Measurements from ENCODE around the gene DDX52. TPM values are rescaled to one million over a fixed set of nuclear protein-coding genes. Genes with fewer than 3 reads are reported as not detected.

Gene DDX52
- total and polyA plus RNA-seq, 9 of the 15 experiments (the other 6 are each of a cell fraction or from before 2014, with no cell fraction given) = 19.1 to 50.5 (median 34.8) TPM

DNA sequence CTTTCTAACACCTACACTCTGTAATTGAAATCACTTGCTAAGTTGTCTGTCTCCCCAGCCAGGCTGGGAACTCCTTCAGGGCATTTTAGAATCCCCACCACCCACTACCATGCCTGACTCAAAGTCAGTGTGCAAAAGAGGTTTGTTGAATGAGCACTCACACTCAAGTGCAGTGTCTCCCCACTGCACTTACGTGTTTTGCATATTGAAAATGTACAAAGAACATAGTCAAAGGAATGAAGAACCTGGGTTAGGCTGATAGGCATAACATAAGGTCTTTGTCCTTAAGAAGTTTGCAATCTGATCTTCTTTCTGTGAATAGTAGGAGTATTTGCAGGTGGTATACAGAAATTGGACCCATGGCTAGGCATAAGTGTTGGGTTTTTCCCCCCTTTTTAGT is 33.8 kb upstream of the DDX52 start:
- no TSS peak for BruUV-seq (replicated peaks)
- no peaks in the 10 kb centered on the region for H3K9me1 ChIP-seq (ENCODE audit: control insufficient read depth, insufficient read depth, low read length)
- H3K36me3 ChIP-seq (ENCODE audit: control insufficient read depth, insufficient read depth, low read length) = no peaks in the 10 kb centered on the region
- H3K9ac ChIP-seq (ENCODE audit: insufficient read depth in 1 of 2, low read depth in 2 of 2, low read length in 2 of 2) = no peak overlapping the region
- no peaks in the 10 kb centered on the region for H3K9me3 ChIP-seq (replicated peaks; ENCODE audit: control insufficient read depth, insufficient read depth, low read depth, low read length)
- no peak overlapping the region for H2AFZ ChIP-seq (ENCODE audit: low read depth, low read length)
- ChIA-PET CTCF (ENCODE audit: low intra/inter-chr PET ratio) (no interaction called here), POLR2A (no interaction called here)
- in situ Hi-C loops (cut with MboI) = no loop called here
- DNase-seq (ENCODE audit: extremely low read depth in 1 of 4, low spot score in 3 of 4) (no peak), FAIRE-seq (no peak), ATAC-seq (no peak)
- TF ChIP-seq GTF2E2 (tag; IDR thresholded peaks at IDR 0.05) (no peak), MYBL2 (IDR thresholded peaks at IDR 0.05; ENCODE audit: low read depth) (no peak), MYBL2 (CRISPR knock-in tag; IDR thresholded peaks at IDR 0.05; ENCODE audit: borderline replicate concordance) (no peak), ZNF583 (CRISPR knock-in tag; IDR thresholded peaks at IDR 0.05) (no peak)
- TF ChIP-seq, protein P1, sequence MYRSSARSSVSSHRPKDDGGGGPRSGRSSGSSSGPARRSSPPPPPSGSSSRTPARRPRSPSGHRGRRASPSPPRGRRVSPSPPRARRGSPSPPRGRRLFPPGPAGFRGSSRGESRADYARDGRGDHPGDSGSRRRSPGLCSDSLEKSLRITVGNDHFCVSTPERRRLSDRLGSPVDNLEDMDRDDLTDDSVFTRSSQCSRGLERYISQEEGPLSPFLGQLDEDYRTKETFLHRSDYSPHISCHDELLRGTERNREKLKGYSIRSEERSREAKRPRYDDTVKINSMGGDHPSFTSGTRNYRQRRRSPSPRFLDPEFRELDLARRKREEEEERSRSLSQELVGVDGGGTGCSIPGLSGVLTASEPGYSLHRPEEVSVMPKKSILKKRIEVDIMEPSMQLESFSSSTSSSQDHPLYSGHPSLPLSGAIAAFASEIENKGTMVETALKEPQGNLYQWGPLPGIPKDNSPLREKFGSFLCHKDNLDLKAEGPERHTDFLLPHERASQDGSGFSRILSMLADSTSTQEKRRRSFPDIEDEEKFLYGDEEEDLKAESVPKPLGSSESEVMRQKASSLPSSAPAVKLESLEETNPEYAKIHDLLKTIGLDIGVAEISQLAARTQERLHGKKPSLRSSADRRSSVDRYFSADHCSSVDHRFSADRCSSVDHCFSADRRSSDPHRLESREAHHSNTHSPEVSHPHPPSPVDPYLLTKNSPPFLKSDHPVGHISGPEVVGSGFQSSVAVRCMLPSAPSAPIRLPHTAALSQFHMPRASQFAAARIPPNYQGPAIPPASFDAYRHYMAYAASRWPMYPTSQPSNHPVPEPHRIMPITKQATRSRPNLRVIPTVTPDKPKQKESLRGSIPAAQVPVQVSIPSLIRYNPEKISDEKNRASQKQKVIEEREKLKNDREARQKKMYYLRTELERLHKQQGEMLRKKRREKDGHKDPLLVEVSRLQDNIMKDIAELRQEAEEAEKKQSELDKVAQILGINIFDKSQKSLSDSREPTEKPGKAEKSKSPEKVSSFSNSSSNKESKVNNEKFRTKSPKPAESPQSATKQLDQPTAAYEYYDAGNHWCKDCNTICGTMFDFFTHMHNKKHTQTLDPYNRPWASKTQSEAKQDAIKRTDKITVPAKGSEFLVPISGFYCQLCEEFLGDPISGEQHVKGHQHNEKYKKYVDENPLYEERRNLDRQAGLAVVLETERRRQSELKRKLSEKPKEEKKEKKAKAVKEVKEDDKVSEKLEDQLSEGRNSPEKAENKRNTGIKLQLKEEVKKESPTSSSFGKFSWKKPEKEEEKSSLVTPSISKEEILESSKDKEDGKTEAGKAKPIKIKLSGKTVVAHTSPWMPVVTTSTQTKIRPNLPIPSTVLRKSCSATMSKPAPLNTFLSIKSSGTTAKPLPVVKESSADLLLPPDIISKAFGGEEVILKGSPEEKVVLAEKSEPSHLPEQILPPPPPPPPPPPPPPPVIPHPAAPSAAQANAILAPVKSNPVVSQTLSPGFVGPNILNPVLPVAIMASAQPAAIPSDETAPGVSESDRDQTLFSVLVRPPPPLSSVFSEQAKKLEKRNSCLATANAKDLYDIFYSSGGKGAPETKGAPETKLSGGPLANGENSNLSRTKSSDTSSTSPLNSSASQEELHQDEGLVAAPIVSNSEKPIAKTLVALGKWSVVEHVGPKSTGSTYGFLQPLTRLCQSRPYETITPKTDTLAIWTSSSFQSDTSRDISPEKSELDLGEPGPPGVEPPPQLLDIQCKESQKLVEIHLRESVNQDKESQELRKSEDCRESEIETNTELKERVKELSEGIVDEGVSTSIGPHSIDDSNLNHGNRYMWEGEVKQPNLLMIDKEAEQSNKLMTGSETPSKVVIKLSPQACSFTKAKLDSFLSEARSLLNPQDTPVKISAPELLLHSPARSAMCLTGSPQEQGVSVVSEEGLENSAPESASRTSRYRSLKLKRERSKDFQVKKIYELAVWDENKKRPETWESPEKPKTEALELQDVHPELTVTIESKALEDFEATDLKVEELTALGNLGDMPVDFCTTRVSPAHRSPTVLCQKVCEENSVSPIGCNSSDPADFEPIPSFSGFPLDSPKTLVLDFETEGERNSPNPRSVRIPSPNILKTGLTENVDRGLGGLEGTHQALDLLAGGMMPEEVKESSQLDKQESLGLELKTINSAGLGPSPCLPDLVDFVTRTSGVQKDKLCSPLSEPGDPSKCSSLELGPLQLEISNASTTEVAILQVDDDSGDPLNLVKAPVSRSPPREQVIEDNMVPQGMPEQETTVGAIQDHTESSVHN (IDR thresholded peaks at IDR 0.05; ENCODE audit: borderline replicate concordance in 1 of 2, low read depth in 1 of 2) = no peak
- 0% methylated on average over 1 of the region's 1 CpG for WGBS (ENCODE audit: insufficient coverage, low coverage, missing lambda C conversion rate)
- no peaks in the 10 kb centered on the region for H3K79me2 ChIP-seq (ENCODE audit: control insufficient read depth, insufficient read depth, low read length)
- peaks cover 16 to 29% of the 10 kb centered on the region in 2 experiments for H3K27me3 ChIP-seq (ENCODE audit: control insufficient read depth in 2 of 2, insufficient read depth in 2 of 2, low read length in 2 of 2)
- intact Hi-C loops (cut with micrococcal nuclease) = no loop called here
- H3K4me1 ChIP-seq (replicated peaks in 1 of 2; ENCODE audit: control insufficient read depth in 2 of 2, insufficient read depth in 2 of 2, low read length in 2 of 2) = no peaks in the 10 kb centered on the region
- no peak overlapping the region for H3K27ac ChIP-seq (ENCODE audit: extremely low read depth, low read depth, low read length)
- no peak overlapping the region for H3K4me3 ChIP-seq
- H4K20me1 ChIP-seq (replicated peaks; ENCODE audit: control insufficient read depth, insufficient read depth, low read length) = no peaks in the 10 kb centered on the region
- no peak overlapping the region for H3K4me2 ChIP-seq (ENCODE audit: insufficient read depth, low read length)

Data from K562 (cell line).